NCI-H2196 (cell line): ENCODE data around the gene DESI2.
A peak's percentile ranks its signal among the peaks of the same experiment; 100 is the strongest.

Source experiments
- DNase-seq: peaks from one replicate; lab custom pipeline; 2025; ENCODE audit not compliant: unreplicated experiment; lab: John Stamatoyannopoulos, UW

Gene DESI2

GRCh38 chr1:244751271-244751895, 98.5 kb downstream of the DESI2 start:
- DNase-seq, result no peak

GRCh38 chr1:244755673-244756072, 102.7 kb downstream of the DESI2 start:
- DNase-seq, result no peak

GRCh38 chr1:244757091-244757939, 104.4 kb downstream of the DESI2 start:
- peak; percentile 1 for DNase-seq
